Bronchial epithelial cell (primary cell): ENCODE measurements around the gene SSBP3. TPM values are rescaled to one million over a fixed set of nuclear protein-coding genes. Genes with fewer than 3 reads are reported as not detected.
"Not testable (repeated sequence)": the region's sequence is repeated elsewhere in the genome, so short reads cannot be mapped to it uniquely, and the experiment has no call there.

Experiments used
- DNase-seq: peaks from one replicate; pipeline ENCODE4 v3.0.0-alpha.2; 2010; ENCODE audit warnings: low read depth
- FAIRE-seq: peaks from 2 replicates; lab custom pipeline; 2011; peaks lifted over from hg19 to GRCh38; lab: Jason Lieb, UNC
- H3K27me3 ChIP-seq: 2 replicates; pipeline ENCODE4 v1.5.1; 2011; ENCODE audit warnings: low read length; ENCODE audit not compliant: control insufficient read depth, insufficient read depth
- H3K36me3 ChIP-seq: 2 replicates; pipeline ENCODE4 v1.5.1; 2011; ENCODE audit warnings: low read length; ENCODE audit not compliant: control insufficient read depth, insufficient read depth
- H3K4me3 ChIP-seq: 2 replicates; pipeline ENCODE4 v1.5.1; 2011; ENCODE audit warnings: mild to moderate bottlenecking, low read depth, low read length, control low read depth
- total RNA-seq: library from RNA; depleted of rRNA; stranded (reverse); fragments of >200 nt; gene quantifications from 2 replicates; pipeline ENCODE4 v1.2.1, GENCODE V29; 2014
- TF ChIP-seq, protein P1 (sequence below): IDR thresholded peaks from 2 replicates; pipeline ENCODE4 v1.5.1; 2011; ENCODE audit warnings: mild to moderate bottlenecking, moderate library complexity, low read length, control low read depth, inconsistent platforms; ENCODE audit not compliant: insufficient read depth, severe bottlenecking

Gene SSBP3
- total RNA-seq = 3.5 and 3.7 TPM in 2 replicates

DNA sequence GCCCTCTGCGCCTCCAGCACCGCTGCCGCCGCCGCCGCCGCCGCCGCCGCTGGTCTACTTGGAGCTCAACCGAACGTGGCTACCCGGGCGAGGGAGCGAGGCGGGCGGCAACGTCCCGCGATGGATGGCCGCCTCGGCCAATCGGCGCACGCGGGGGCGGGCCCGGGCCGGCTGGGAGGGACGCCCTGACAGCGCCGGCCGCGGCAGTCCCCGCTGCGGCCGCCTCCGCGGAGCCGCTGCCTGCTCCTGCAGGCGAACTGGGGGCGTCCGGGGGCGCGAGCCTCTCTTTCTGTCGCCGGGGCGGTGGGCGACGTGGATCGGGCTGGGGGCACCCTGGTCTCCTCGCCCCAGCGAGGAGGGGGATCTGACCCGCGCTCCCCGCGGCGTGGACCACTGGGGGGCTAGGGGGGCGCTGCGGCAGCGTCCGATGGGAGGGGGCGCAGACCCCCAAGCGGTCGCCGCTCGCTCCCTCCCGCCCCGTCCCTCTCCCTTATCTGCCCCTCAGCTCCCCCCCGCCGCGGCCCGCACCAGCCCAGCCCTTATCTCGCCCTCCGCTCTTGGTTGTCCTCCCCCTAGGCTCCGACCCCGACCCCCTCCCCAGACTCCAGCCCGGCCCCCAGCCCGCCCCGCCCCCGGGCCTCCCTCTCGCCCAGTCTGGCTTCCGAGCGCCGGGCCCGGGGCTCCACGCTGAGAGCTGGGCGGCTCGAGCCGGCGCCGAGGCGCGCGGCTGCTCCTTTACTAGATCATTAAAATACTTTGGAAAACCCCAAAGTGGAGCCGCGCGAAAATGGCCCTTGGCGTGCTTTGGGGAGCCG is at the start of gene SSBP3:
SSBP3 (minus strand) TSS at position 56 of the 815 bp plus-strand sequence.
- Histone ChIP-seq H3K36me3 (no peaks in the 10 kb centered on the region), H3K4me3 (peak within 1 kb of the TSS; percentile 62), H3K27me3 (no peaks in the 10 kb centered on the region)
- peak; percentile 74 for DNase-seq
- no peak for FAIRE-seq
- TF ChIP-seq, protein P1, sequence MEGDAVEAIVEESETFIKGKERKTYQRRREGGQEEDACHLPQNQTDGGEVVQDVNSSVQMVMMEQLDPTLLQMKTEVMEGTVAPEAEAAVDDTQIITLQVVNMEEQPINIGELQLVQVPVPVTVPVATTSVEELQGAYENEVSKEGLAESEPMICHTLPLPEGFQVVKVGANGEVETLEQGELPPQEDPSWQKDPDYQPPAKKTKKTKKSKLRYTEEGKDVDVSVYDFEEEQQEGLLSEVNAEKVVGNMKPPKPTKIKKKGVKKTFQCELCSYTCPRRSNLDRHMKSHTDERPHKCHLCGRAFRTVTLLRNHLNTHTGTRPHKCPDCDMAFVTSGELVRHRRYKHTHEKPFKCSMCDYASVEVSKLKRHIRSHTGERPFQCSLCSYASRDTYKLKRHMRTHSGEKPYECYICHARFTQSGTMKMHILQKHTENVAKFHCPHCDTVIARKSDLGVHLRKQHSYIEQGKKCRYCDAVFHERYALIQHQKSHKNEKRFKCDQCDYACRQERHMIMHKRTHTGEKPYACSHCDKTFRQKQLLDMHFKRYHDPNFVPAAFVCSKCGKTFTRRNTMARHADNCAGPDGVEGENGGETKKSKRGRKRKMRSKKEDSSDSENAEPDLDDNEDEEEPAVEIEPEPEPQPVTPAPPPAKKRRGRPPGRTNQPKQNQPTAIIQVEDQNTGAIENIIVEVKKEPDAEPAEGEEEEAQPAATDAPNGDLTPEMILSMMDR = no peak

GRCh38 chr1:54453509-54453908 is 47.3 kb upstream of the SSBP3 start:
- DNase-seq (no peak), FAIRE-seq (no peak)
- TF ChIP-seq, protein P1 = no peak
- Histone ChIP-seq H3K4me3 (no peak overlapping the region), H3K27me3 (no peaks in the 10 kb centered on the region), H3K36me3 (no peaks in the 10 kb centered on the region)

DNA sequence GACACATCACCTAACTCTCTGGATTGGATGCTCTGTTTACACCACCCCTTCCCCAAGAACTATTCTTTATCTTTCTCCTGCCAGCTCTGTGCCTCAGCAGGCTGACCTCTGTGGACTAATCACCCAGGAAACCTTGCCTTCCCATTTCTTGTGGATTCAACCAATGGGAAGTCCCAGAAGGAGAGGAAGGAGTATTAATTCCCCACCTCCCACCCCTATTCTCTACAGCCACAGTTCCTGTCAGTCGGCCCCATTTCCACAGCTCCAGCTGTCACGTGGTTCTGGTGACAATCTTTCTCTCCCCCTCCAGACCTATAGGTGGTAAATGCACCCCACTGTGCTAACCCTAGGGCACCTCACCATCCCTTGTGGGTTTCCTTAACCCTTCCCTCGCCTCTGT is 46.8 kb upstream of the SSBP3 start:
- H3K36me3 ChIP-seq = no peaks in the 10 kb centered on the region
- FAIRE-seq (no peak), DNase-seq (no peak)
- TF ChIP-seq, protein P1 = no peak
- no peak overlapping the region for H3K4me3 ChIP-seq
- H3K27me3 ChIP-seq = no peaks in the 10 kb centered on the region

GRCh38 chr1:54449431-54449830 is 43.2 kb upstream of the SSBP3 start:
- FAIRE-seq, DNase-seq, H3K36me3 ChIP-seq, H3K4me3 ChIP-seq, H3K27me3 ChIP-seq: not testable (repeated sequence)

GRCh38 chr1:54448801-54449200 is 42.6 kb upstream of the SSBP3 start:
- H3K27me3 ChIP-seq, DNase-seq, H3K4me3 ChIP-seq, H3K36me3 ChIP-seq, FAIRE-seq: not testable (repeated sequence)

- not testable (repeated sequence) for FAIRE-seq, H3K4me3 ChIP-seq, H3K27me3 ChIP-seq, H3K36me3 ChIP-seq, DNase-seq
Measured at GRCh38 chr1:54447081-54447480, 40.9 kb upstream of the SSBP3 start.

- no peak for FAIRE-seq
- TF ChIP-seq, protein P1 = no peak
- H3K4me3 ChIP-seq = no peak overlapping the region
Measured at GRCh38 chr1:54442185-54442584, 36.0 kb upstream of the SSBP3 start.

More at GRCh38 chr1:54442185-54442584, 36.0 kb upstream of the SSBP3 start:
- no peaks in the 10 kb centered on the region for H3K27me3 ChIP-seq
- H3K36me3 ChIP-seq = no peaks in the 10 kb centered on the region
- no peak for DNase-seq
